GM12864 (cell line): ENCODE measurements around the gene CCL25.
A peak's percentile ranks its signal among the peaks of the same experiment; 100 is the strongest.

Experiments
- DNase-seq: peaks from one replicate; pipeline ENCODE4 v3.0.0-alpha.2; 2011; ENCODE audit warnings: low read depth
- H3K4me3 ChIP-seq: 2 replicates; pipeline ENCODE4 v1.5.1; 2011; ENCODE audit warnings: mild to moderate bottlenecking, low read depth, low read length, control low read depth
- TF ChIP-seq, protein P1 (sequence below): IDR thresholded peaks from 2 replicates; pipeline ENCODE4 v1.5.1; 2011; ENCODE audit warnings: low read depth, mild to moderate bottlenecking, moderate library complexity, low read length, control low read depth, inconsistent platforms; ENCODE audit errors: missing control alignments

Gene CCL25

DNA sequence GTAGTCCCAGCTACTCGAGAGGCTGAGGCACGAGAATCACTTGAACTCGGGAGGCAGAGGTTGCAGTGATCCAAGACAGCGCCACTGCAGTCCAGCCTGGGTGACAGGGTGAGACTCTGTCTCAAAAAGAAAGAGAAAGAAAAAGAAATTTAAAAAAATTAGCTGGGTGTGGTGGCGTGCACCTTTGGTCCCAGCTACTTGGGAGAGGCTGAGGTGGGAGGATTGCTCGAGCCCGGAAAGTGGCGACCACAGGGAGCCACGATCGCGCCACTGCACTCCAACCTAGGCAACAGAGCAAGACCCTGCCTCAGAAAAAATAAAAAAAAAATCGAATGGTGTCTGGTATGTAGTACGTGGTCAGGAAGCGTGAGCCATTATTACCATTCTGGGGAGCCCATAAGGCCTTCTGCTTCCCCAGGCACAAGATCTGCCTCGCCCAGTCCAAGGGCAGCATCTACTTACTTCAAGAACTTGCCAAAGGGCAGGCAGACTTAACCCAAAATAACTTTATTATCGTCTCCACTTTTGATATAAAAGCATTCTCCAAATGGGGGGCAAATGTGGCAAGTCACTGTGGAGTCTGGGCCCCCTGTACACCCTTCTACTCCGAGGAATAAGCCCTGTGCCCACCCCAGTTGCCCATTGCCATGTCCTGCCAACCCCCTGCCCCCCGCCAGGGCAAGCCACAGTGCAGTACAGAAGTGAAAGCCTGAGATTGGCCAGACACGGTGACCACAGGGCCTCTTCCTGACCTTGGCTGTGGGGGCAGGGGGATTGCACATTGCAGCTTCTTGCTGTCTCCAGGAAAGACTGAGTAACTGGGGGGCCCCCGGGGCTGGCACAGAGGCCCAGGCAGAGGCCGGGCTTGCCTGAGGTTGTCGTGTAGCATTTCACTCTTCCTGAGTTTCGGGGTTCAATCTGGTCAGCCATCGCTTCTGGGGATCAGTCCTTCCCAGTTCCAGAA is 12.6 kb downstream of the CCL25 start:
- no peak overlapping the region for H3K4me3 ChIP-seq
- DNase-seq, result no peak
- TF ChIP-seq, protein P1, sequence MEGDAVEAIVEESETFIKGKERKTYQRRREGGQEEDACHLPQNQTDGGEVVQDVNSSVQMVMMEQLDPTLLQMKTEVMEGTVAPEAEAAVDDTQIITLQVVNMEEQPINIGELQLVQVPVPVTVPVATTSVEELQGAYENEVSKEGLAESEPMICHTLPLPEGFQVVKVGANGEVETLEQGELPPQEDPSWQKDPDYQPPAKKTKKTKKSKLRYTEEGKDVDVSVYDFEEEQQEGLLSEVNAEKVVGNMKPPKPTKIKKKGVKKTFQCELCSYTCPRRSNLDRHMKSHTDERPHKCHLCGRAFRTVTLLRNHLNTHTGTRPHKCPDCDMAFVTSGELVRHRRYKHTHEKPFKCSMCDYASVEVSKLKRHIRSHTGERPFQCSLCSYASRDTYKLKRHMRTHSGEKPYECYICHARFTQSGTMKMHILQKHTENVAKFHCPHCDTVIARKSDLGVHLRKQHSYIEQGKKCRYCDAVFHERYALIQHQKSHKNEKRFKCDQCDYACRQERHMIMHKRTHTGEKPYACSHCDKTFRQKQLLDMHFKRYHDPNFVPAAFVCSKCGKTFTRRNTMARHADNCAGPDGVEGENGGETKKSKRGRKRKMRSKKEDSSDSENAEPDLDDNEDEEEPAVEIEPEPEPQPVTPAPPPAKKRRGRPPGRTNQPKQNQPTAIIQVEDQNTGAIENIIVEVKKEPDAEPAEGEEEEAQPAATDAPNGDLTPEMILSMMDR, result no peak

DNA sequence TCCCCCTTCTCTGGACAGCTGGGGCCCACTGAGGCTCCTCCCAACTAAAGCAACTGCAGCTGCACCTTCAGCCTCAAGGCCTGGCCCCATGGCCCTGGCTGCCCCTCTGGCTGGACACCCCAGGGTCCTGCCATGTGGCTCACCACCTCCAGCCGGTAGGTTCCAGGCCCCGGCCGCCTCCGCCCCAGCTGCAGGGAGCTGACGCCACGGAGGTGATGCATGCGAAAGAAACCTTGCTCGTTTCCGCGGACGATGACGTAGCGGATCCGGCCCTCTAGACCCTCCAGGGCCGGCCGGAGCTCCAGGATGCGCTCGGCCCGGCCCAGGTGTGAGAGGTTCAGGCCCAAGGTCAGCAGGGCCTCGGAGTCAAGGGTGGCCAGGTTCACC is 13.3 kb downstream of the CCL25 start:
- no peak overlapping the region for H3K4me3 ChIP-seq
- TF ChIP-seq, protein P1, result no peak
- no peak for DNase-seq

DNA sequence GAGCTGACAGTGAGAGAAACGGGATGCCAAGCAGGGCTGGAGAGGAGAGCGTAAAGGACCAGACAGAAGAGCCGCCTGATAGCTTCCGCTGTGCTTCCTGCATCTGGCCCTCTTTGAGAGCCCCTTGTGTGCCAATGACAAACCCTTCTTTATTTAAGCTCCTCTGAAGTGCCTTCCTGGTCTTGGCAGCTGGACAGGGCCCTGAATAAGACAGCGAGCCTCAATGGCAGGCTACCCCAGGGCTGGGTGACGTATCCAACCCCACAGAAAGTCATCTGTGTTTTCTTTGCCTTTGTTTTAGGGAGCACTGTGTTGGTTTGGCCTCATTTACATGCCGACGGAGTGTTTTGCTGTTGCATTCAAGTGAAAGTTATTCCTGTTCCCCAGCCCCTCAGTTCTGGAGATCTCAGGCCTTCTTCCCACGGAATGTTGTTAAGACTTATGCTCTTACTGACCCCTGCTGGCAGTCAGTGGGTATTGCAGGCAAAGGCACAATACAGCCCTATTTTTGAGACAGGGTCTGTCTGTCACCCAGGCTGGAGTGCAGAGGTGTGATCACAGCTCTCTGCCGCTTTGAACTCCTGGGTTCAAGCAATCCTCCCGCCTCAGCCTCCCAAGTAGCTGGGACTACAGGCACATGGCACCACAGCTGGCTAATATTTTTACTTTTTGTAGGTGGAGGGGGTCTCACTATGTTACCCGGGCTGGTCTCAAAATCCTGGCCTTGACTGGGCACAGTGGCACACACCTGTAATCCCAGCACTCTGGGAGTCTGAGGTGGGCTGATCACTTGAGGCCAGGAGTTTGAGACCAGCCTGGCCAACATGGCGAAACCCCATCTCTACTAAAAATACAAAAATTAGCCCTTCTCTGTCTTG is 16.8 kb downstream of the CCL25 start:
- TF ChIP-seq, protein P1, result peak; percentile 89
- DNase-seq, result peak; percentile 26
- H3K4me3 ChIP-seq, result no peak overlapping the region

DNA sequence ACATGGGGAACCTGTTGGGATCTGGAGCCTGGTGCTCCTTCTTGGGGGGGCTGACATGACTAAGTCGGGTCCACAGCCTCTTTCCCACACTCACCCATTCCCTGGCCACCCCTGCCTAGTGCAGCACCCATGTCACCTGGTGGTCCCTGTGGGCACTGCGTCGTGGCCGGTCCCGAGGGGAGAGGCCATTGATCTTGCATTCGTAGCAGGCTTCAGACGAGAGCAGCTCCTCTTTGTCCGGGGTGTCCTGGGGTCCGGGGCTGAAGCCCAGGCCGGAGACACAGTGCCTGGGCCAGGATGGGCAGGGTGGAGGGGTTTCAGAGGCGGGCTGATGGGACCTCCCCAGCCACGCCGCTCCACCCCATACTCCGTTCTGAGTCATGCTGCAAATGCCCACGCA is 19.4 kb downstream of the CCL25 start:
- TF ChIP-seq, protein P1, result no peak
- no peak overlapping the region for H3K4me3 ChIP-seq
- no peak for DNase-seq

DNA sequence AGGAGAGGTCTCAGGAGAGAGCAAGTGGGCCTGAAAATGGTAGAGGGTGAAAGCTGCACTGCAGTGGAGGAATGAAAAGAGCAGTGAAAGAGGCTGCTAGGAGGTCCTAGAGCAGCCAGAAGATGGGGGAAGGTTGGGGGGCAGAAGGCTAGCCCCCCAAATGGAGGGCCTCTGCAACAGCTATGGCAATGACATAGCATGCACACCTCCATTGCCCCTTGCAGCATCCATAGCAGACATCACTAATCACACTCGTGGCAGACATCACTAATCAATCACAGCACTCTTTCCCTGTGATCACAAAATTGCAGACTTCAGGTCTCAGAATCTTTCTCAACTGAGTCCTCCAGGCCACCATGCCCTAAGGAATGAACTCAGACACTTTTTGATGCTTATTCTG is 21.9 kb downstream of the CCL25 start:
- no peak overlapping the region for H3K4me3 ChIP-seq
- TF ChIP-seq, protein P1, result no peak
- no peak for DNase-seq

DNA sequence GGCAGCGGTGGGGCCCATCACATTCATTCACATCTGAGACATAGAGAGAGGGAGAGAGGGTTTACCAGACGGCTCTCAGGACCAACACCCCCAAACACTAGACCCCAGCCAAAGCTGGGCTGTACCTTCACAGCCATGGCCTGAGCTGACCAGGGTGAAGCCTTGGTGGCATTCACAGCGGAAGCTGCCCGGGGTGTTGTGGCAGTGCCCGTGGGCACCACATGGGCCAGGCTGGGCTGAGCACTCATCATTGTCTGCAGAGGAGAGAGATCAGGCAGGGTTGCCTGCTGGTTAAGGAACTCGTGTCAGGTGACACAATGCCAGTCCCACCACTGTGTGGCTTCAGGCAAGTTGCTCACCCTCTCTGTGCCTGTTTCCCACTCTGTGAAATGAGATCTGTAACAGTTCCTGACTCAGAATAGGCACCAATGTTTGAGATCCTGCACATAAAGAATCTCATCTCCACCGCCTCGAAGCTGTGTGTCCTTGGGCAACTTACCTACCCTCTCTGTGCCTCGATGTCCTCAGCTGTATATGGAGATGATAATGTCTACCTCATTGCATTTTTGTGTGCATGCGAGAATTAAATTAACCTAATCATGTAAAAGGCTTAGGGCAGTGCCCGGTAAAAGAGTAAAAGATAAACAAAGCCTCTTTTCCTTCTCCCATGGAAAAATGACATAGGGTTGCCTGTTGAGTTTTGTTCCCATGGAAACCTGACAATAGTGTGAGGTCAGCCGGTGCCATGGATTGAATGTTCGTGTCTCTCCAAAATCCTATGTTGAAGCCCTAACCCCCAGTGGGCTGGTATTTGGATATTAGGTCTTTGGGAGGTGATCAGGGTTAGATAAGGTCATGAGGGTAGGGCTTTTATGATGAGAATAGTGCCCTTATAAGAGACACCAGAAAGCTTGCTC is 22.9 kb downstream of the CCL25 start:
- H3K4me3 ChIP-seq, result no peak overlapping the region
- TF ChIP-seq, protein P1, result no peak
- DNase-seq, result no peak
